Measurements from ENCODE around the gene HSD11B2. TPM values are rescaled to one million over a fixed set of nuclear protein-coding genes. Genes with fewer than 3 reads are reported as not detected.

HSD11B2 gene
- total RNA-seq, 1 donor from 2014 or later, result 2.2 TPM

GRCh38 chr16:67399749-67400704 is 30.9 kb upstream of the HSD11B2 start:
- Histone ChIP-seq H3K27me3 (no peaks in the 10 kb centered on the region), H3K9me3 (no peaks in the 10 kb centered on the region), H3K36me3 (no peaks in the 10 kb centered on the region), H3K4me3 (no peak overlapping the region), H3K4me1 (peaks cover 26% of the 10 kb centered on the region), H3K27ac (no peak overlapping the region)
- ATAC-seq, result no peak
- intact Hi-C loops (cut with DNase I), result loop anchor here (10.0 kb wide), 1 partner anchor 125 kb away; the partner anchor contains the start of gene PLEKHG4
- TF ChIP-seq CTCF (IDR thresholded peaks at IDR 0.05), result no peak
- DNase-seq, result no peak

- H3K4me1 ChIP-seq, result peaks cover 25% of the 10 kb centered on the region
Observed at GRCh38 chr16:67400901-67401300, 30.0 kb upstream of the HSD11B2 start.

GRCh38 chr16:67403976-67404555 is 26.9 kb upstream of the HSD11B2 start:
- intact Hi-C loops (cut with DNase I), result no loop called here
- DNase-seq, result no peak
- H3K4me1 ChIP-seq, result peaks cover 10% of the 10 kb centered on the region
- H3K27ac ChIP-seq, result peak overlapping the region; percentile 55
- no peaks in the 10 kb centered on the region for H3K9me3 ChIP-seq
- no peak overlapping the region for H3K4me3 ChIP-seq
- H3K36me3 ChIP-seq, result no peaks in the 10 kb centered on the region
- no peaks in the 10 kb centered on the region for H3K27me3 ChIP-seq
- no peak for TF ChIP-seq CTCF (IDR thresholded peaks at IDR 0.05)
- ATAC-seq, result no peak

More at GRCh38 chr16:67400901-67401300, 30.0 kb upstream of the HSD11B2 start:
- no peaks in the 10 kb centered on the region for H3K36me3 ChIP-seq
- H3K27ac ChIP-seq, result no peak overlapping the region
- intact Hi-C loops (cut with DNase I), result no loop called here
- no peaks in the 10 kb centered on the region for H3K9me3 ChIP-seq
- no peak for ATAC-seq
- no peak for DNase-seq
- no peaks in the 10 kb centered on the region for H3K27me3 ChIP-seq
- no peak overlapping the region for H3K4me3 ChIP-seq
- no peak for TF ChIP-seq CTCF (IDR thresholded peaks at IDR 0.05)

GRCh38 chr16:67404740-67405226 is 26.1 kb upstream of the HSD11B2 start:
- Histone ChIP-seq H3K27me3 (no peaks in the 10 kb centered on the region), H3K4me1 (peaks cover 4% of the 10 kb centered on the region), H3K36me3 (no peaks in the 10 kb centered on the region), H3K4me3 (no peak overlapping the region), H3K9me3 (no peaks in the 10 kb centered on the region), H3K27ac (peak overlapping the region; percentile 70)
- intact Hi-C loops (cut with DNase I), result no loop called here
- DNase-seq (no peak), ATAC-seq (peak; percentile 88)
- TF ChIP-seq CTCF (IDR thresholded peaks at IDR 0.05), result no peak

- Histone ChIP-seq H3K36me3 (no peaks in the 10 kb centered on the region), H3K27me3 (no peaks in the 10 kb centered on the region), H3K9me3 (no peaks in the 10 kb centered on the region), H3K27ac (peak overlapping the region; percentile 70), H3K4me1 (peaks cover 4% of the 10 kb centered on the region), H3K4me3 (no peak overlapping the region)
- intact Hi-C loops (cut with DNase I), result no loop called here
- no peak for TF ChIP-seq CTCF (IDR thresholded peaks at IDR 0.05)
- DNase-seq (no peak), ATAC-seq (no peak)
Observed at GRCh38 chr16:67405336-67405735, 25.6 kb upstream of the HSD11B2 start.

Data from upper lobe of right lung (tissue), 1 donor.